GM18502 (cell line): ENCODE measurements around the gene RPE.

Experiments
- ATAC-seq: cut with Tn5 transposase; IDR thresholded peaks from one replicate; pipeline ENCODE4 v1.9.1; 2021; ENCODE audit warnings: mild to moderate bottlenecking; ENCODE audit not compliant: unreplicated experiment, poor library complexity

RPE gene

DNA sequence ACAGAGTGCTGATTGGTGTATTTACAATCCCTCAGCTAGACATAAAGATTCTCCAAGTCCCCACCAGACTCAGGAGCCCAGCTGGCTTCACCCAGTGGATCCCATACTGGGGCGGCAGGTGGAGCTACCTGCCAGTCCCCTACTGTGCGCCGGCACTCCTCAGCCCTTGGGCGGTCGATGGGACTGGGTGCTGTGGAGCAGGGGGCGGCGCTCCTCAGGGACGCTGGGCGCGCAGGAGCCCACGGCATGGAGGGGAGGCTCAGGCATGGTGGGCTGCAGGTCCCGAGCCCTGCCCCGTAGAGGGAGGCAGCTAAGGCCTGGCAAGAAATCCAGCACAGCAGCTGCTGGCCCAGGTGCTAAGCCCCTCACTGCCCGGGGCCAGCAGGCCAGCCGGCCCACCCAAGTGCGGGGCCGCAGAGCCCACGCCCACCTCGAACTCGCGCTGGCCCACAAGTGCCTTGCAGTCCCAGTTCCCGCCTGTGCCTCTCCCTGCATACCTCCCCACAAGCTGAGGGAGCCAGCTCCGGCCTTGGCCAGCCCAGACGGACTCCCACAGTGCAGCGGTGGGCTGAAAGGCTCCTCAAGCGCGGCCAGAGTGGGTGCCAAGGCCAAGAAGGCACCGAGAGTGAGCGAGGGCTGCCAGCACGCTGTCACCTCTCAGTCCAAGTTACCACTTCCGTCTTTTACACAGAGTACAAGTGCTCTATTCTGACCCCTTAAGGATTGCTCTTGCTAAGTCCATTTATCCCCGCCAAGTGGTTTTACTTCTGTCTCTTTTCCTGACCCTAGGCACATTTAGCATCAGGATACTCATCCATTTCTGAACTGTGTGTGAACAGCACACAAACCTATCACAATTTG, 1.7 kb upstream of the RPE start:
- no peak for ATAC-seq

DNA sequence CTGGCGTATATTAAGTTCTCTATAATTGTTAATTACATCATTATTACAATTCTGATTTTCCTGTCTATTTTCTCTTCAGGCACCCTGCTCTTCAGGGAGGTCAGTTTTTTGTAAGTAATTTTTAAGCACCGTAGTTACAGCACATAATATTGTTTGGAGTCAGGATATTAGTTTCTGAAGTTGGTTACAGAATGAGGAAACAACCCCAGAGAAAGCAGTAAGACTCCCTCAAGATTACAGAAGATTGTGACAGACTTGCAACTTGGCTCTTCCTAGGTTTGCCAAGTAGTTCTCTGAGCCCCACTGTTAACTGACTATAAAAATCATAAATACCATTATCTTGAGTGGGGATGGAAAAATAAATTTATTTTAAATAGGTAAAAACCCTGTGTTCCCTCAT, 921 bp downstream of the RPE start:
- no peak for ATAC-seq

DNA sequence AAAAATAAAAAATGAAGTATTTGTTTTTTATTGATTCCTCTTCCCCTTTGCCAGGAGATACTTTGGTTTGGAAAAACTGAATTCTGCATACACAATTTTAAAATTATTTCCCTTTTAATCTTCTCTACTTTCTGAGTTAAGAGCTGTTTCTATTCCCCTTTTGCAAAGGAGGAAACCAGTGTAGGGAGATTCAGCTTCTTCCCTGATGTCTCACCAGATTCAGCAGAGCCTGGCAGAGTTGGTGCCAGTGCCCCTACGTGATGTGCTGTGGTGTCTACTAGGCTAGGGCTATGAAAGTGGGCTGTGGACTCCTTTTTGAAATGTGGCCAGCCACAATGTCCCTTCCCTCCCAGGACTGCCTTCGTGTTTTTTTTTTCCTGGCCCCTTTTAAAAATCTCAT, 2.4 kb downstream of the RPE start:
- ATAC-seq = no peak

DNA sequence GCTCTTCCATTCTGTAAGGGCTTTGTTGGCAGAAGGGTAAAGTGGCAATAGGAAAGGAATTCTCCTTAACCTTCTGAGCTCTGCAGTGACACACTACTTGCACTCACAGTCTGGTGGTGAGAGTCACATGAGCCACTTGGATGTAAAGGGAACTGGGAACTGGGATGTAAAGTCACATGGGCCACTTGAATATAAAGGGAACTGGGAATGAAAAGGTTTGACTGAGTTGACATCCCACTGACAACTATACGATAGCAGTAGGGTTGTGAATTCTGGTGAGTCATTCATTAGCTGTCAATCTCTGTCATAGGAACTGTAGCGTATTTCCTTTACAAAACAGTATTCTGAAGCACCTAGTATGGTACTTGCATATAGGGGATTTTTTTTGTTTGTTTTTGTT, 5.5 kb downstream of the RPE start:
- no peak for ATAC-seq

DNA sequence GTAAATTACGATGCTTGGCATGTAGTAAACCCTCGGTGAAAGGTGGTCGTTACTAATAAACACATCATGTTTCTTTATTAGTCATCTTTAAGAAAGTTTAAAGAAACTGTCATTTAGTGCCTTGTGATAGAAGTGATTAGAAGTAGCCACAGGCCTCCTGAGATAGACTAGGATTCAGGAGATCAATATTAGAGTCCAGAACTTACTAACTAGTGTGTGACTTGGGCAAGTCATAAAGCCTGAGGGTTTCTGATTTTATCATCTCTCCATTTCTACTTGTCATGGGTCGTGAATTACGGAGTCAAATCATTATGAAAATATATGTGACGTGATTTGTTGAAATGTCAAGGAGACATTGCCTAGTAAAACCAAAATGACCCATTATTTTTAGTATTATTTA, 6.7 kb downstream of the RPE start:
- no peak for ATAC-seq

DNA sequence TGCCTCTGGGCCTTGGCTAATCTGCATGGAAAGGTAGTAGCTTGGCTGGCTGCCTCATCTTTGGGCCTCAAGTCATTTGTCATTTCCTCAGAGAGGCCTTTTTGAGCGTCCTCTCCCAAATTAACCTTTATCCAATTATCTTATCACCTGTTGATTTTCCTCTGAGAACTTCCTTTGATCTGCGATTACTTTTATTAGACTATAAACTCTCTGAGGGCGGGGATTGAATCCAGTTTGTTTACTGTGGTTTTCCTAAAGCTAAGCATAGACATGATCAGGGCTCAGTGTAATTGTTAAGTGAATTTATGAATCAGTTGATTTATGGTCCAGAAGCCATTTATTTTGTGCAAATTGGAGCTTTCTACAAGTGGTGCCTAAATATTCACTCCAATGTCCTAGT, 7.5 kb downstream of the RPE start:
- ATAC-seq = no peak

DNA sequence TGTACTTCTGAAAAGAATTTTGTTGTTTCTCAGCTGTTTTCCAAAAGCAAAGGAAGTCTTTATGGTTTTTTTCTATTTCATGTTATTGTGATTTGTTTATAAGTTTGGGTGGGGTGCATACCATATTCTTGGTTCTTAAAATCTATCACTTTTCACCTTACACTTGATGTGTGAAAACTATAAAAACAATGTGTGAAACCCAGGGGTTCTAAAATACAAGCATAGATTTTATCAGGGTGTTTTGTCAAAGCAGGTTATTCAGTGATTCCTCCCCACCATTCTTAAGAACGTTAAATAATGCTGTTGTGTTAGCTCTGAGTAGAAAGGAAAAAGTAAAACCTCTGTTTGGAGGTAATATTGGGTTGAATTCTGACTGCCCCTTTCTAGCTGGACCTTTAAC, 17.7 kb downstream of the RPE start:
- ATAC-seq = no peak

DNA sequence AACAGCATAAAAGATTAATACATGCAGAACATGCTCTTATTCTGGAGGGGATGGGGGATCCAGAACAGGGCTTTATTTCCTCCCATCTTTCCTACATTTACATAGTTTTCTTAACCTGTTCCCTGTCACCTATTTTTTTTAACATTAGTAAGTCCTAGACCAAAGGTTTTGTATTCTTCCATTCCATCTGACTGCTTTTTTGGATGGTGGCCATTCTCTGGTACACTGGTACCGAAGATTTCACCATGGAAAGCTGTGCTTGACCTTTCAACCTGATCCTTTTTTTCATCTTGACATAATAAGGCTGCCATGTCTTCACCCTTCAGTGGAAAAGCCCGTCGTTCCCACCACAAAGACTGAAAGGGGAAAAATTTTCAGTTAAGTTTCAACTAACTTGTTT, 20.4 kb downstream of the RPE start:
- ATAC-seq = no peak

DNA sequence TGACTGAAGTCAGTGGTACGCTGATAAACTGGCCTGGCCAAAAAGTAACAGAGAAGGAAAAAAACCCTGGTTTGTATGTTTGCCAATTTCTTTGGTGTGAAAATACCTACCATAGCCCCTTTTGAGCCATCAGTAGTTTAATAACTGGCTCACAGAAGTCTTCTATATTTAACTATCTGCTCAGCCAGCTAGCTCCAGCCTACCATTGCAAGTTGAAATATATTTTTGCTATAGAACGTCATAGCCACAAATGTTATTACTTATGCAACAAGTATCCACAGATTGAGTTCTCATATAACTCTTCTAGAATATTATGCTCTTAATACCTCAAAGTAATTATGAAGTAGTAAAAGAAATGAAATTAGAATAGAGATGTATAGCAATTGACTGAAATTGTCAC, 25.2 kb downstream of the RPE start:
- ATAC-seq = no peak

DNA sequence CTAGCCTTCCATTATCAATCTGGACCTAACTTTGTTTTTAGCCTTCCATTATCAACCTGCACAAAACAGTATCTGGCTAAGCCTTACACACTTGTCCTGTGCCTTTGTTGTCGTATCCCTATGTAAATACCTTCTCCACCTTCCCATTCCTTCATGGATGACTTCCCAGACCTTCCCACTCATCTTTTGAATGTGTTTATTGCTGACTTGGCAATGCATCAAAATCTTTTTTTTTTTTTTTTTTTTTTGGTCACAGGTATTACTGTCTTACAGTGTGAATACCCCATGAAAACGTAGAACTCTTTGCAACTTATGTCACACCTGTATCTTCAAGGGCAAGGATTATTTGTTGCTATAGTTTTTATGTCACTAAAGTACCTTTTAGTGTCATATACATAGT, 25.7 kb downstream of the RPE start:
- ATAC-seq = no peak

DNA sequence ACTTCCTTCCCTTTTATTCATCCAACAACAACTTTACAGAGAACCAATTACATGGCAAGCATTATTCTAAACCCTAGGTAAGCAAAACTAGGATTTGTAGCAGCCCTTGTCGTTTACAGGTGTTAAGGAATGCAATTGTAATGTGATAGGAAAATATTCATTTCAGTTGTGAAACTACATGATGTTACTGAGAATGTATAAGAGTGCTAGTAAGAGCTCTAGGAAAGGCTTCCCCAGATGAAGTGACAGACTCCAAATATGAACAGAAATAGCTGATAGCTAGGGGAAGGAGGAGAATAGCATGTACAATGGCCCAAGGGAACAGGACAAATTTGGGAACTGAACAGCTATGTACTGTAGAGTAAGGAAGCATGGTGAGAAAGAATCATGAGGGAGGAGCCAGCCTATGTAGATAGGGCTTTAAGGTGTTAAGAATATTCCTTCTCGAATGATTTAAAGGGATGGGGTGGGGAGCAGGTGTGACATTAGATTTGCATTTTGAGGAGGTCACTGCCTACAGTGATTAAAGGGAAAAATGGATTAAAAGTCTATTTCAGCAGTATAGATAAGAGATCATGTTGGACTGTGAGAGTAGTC, 31.7 kb downstream of the RPE start:
- ATAC-seq = no peak

DNA sequence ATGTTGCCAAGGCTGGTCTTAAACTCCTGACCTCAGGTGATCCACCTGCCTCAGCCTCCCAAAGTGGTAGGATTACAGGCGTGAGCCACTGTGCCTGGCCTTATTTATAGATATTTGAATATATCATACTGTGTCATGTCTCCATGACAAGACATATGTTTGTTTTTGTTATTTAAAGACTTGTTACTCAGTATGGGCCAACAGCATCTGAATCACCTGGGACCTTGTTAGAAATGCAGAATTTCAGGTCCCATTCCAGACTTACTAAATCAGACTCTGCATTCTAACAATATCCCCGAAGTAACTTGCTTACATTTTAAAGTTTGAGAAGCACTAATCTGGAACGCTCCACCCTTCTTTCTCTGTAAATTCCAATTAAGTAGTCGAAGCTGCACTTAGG, 33.2 kb downstream of the RPE start:
- ATAC-seq = no peak

DNA sequence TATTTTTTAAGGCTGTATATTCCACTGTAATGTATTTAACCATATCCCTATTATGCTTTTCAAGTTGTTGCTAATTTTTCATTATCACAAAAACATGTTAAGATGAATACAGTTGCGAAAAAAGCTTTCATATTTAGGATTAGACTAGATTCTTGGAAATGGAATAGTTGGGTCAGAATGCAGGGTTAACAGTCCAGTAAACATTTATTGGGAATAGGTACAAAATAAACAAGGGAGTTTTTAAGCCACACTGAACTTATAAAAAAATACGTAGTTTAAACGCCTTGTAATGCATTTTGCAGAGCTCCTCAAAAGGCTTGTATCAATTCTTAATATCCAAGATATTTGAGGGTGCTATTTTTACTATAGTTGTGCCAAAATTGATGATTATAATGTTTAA, 35.6 kb downstream of the RPE start:
- no peak for ATAC-seq

DNA sequence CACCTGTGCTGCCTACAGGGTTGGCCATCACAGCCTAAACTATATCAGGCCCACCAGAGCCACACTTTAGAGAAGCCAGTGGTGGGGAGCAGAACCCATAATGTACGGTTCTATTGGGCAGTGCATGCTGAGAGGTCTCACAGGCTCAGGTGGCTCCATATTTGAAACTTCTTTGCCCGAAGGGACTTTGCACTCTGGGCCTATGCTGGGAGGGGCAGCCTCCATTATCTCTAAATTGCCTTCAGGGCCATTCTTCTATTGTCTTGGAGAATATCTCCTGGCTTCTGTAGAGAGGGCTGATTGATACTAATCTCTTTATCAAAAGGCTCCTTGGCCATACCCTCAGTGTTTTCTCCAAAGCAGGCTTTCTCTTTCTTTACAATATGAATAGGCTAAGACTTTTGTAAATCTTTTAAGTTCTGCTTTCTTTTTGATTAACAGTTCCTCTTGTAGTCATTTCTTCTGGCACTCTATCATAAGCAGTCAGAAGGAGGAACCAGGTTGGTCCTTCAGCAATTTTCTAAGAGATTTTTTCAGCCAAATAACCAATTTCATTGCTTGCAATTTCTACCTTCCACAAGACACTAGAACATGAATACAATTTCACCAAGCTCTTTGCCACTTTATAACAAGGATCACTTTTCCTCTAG, 44.5 kb downstream of the RPE start:
- no peak for ATAC-seq

DNA sequence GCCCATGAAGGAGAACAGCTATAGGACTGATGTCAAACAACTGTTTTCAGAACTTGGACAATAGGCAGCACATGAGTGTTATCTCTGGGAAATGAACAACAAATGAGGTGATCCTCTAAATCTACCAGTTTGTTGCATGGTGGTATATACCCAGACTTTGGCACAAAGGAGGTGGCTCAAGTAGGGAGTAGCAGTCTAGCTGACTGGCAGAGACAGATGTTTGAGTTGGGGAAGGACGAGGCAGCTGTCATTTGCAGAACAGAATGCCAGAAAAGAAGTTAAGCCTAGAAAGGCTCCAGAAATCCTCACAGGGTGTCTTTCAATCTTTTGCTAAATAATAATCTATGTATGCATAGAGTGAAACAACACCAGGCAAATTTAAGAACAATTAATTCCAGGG, 47.4 kb downstream of the RPE start:
- no peak for ATAC-seq

DNA sequence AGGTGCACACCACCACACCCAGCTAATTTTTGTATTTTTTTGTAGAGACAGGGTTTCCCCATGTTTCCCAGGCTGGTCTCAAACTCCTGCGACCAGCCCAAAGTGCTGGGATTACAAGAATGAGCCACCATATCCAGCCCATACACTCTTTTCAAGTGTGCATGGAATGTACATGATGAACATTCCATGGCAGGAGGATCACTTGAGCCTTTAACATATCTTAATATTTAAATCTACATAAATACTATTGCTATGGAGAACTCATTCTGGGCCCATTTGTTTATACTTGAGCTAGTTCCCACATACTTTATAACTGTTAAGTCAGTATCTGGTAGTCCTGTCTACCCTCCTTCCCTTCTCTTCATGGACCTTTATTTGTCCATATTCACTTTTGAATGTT, 48.4 kb downstream of the RPE start:
- no peak for ATAC-seq

DNA sequence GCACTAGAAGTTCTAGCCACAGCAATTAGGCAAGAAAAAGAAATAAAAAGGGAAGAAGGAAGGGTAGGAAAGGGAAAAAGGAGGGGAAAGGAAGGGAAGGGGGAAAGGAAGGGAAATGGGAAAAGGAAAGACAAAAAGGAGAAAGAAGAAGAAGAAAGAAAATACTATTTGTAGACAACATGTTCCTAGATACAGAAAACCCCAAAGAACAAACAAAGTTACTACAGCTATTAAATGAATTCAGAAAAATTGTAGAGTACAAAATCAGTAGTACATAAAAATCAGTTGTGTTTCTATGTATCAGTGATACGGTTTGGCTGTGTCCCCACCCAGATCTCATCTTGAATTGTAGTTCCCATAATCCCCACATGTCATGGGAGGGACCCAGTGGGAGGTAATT, 52.3 kb downstream of the RPE start:
- ATAC-seq = no peak

DNA sequence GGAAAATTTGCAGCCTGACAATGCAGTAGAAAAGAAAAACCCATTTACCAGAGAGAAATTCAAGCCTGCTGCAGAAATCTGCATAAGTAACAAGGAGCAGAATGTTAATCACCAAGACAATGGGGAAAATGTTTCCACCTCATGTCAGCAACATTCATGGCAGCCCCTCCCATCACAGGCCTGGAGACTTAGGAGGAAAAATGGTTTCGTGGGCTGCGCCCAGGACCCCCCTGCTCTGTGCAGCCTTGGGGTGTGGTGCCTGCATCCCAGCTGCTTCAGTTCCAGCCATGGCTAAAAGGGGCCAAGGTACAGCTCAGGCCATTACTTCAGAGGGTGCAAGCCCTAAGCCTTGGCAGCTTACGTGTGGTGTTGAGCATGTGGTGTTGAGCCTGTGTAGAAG, 53.4 kb downstream of the RPE start:
- no peak for ATAC-seq

DNA sequence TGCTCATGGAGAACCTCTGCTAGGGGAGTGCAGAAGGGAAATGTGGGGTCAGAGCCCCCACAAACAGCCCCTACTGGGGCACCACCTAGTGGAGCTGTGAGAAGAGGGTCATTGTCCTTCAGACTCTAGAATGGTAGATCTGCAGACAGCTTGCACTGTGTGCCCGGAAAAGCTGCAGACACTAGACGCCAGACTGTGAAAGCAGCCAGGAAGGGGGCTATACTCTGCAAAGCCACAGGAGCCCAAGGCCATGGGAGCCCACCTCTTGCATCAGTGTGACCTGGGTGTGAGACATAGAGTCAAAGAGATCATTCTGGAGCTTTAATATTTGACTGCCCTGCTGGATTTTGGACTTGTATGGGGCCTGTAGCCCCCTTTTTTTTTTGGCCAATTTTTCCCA, 60.9 kb downstream of the RPE start:
- no peak for ATAC-seq
